Measurements from ENCODE around the gene C20orf173.
"Not testable (repeated sequence)": the region's sequence is repeated elsewhere in the genome, so short reads cannot be mapped to it uniquely, and the experiment has no call there.

Gene C20orf173

DNA sequence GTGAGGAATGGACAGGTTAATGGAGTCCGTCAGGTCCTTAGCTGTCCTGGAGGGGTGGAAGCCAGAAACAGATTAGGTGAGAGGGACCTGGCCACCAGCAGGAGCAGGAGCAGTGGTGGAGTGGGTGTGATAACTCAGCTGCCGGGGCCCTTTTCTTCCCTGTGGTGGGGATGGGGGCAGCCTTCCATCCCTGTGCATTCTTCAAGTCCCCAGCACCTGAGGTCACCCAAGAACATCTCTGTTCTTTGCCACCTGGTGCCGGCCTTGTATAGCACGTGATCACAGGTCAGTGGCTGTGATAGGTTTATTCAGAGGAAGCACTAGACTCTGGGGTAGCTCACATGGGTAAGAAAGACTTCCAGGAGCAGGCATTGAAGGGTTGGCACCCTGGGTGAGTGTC, 29.0 kb upstream of the C20orf173 start:
- Histone ChIP-seq H3K27ac (no peak overlapping the region), H3K9me3 (no peaks in the 10 kb centered on the region), H3K36me3 (peaks cover 0 to 72% (median 38%) of the 10 kb centered on the region in 3 donors), H3K27me3 (no peaks in the 10 kb centered on the region), H3K4me3 (no peak overlapping the region), H3K4me1 (no peaks in the 10 kb centered on the region)
- no peak for DNase-seq
- intact Hi-C loops (cut with DNase I; ENCODE audit: low total_unique reads), result no loop called here
- TF ChIP-seq, protein P1, sequence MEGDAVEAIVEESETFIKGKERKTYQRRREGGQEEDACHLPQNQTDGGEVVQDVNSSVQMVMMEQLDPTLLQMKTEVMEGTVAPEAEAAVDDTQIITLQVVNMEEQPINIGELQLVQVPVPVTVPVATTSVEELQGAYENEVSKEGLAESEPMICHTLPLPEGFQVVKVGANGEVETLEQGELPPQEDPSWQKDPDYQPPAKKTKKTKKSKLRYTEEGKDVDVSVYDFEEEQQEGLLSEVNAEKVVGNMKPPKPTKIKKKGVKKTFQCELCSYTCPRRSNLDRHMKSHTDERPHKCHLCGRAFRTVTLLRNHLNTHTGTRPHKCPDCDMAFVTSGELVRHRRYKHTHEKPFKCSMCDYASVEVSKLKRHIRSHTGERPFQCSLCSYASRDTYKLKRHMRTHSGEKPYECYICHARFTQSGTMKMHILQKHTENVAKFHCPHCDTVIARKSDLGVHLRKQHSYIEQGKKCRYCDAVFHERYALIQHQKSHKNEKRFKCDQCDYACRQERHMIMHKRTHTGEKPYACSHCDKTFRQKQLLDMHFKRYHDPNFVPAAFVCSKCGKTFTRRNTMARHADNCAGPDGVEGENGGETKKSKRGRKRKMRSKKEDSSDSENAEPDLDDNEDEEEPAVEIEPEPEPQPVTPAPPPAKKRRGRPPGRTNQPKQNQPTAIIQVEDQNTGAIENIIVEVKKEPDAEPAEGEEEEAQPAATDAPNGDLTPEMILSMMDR (IDR thresholded peaks at IDR 0.05), result no peak

DNA sequence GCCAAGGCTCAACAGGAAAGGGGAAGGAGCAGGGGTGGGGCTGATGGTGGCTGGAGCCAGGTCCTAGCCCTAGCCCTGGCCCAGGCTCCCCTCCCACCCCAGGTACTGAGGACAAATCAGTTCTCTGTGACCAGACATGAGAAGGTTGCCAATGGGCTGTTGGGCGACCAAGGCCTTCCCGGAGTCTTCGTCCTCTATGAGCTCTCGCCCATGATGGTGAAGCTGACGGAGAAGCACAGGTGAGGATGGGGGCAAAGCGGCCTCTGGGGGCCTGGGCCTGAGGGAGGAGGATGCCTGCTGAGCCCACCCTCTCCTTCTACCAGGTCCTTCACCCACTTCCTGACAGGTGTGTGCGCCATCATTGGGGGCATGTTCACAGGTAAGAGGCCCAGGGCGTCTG, 27.4 kb upstream of the C20orf173 start:
- Histone ChIP-seq H3K4me3 (no peak overlapping the region), H3K9me3 (no peaks in the 10 kb centered on the region), H3K27me3 (no peaks in the 10 kb centered on the region), H3K4me1 (no peaks in the 10 kb centered on the region), H3K36me3 (peaks cover 4 to 85% (median 45%) of the 10 kb centered on the region in 3 donors), H3K27ac (no peak overlapping the region)
- intact Hi-C loops (cut with DNase I; ENCODE audit: low total_unique reads), result no loop called here
- TF ChIP-seq, protein P1 (IDR thresholded peaks at IDR 0.05), result no peak
- DNase-seq, result no peak

DNA sequence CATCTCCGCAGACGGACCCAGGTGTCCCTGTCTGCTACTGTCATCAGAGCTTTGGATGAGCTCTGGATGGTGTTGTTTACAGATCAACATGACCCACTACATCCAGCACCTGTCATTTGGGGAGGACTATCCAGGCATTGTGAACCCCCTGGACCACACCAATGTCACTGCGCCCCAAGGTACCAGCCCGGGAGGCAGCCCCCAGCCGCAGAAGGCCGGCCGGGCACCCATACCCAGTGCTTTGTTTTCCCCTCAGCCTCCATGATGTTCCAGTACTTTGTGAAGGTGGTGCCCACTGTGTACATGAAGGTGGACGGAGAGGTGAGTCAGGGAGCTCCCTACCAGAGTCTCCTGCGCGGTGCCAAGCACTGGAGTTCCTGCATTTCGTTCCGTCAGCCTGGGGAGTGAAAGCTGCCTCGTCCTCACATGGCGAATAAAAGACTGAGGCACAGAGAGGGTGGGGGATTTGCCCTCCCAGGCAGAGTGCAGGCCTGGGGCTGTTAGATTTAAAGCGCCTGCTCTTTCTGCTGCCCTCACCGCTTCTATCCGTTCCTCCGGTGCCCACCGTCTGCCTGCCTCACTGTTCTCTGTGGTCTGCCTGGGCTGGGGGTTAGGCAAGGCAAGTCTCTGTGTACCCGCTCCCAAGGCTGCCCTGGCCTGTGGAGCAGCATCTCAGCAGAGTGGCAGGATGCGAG, 26.6 kb upstream of the C20orf173 start:
- TF ChIP-seq, protein P1 (IDR thresholded peaks at IDR 0.05), result no peak
- no peak for DNase-seq
- H3K27ac ChIP-seq, result no peak overlapping the region
- no peaks in the 10 kb centered on the region for H3K4me1 ChIP-seq
- H3K27me3 ChIP-seq, result no peaks in the 10 kb centered on the region
- intact Hi-C loops (cut with DNase I; ENCODE audit: low total_unique reads), result no loop called here
- H3K36me3 ChIP-seq, result peaks cover 8 to 93% (median 51%) of the 10 kb centered on the region in 3 donors
- no peak overlapping the region for H3K4me3 ChIP-seq
- H3K9me3 ChIP-seq, result no peaks in the 10 kb centered on the region

DNA sequence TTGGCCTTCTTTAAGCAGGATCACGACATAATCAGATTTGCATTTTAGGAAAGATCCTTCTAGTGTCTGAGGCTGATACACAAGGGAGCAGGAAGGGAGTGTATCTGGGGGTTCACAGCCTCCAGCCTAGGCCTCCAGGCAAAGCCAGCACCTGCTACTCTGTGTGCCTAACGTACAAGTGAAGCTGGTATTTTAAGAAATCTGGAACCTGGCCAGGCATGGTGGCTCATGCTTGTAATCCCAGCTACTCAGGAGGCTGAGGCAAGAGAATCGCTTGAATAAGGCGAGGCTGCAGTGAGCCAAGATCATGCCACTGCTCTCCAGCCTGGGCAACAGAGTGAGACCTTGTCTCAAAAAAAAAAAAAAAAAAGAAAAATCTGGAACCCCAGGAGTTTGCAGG, 26.0 kb upstream of the C20orf173 start:
- H3K36me3 ChIP-seq, result peaks cover 11 to 97% (median 57%) of the 10 kb centered on the region in 3 donors
- H3K27ac ChIP-seq; H3K27me3 ChIP-seq; intact Hi-C loops (cut with DNase I; ENCODE audit: low total_unique reads); H3K9me3 ChIP-seq; H3K4me1 ChIP-seq; DNase-seq; H3K4me3 ChIP-seq: not testable (repeated sequence)

DNA sequence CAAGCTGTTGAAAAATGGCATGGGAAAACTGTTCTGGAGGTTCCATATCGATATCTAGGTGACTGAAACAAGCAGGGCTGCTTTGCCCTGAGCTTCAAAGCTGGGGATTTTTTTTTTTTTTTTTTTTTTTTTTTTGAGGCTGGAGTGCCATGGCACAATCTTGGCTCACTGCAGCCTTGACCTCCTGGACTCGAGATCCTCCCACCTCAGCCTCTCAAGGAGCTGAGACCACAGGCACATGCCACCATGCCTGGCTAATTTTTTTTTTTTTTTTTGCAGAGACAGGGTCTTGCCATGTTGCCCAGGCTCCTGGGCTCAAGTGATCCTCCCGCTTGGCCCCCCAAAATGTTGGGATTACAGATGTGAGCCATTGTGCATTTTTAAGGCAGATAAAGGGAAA, 23.5 kb upstream of the C20orf173 start:
- H3K36me3 ChIP-seq, result peaks cover 31 to 97% (median 83%) of the 10 kb centered on the region in 3 donors
- no peak overlapping the region for H3K27ac ChIP-seq
- TF ChIP-seq, protein P1 (IDR thresholded peaks at IDR 0.05), result no peak
- H3K4me3 ChIP-seq, result no peak overlapping the region
- H3K4me1 ChIP-seq, result no peaks in the 10 kb centered on the region
- intact Hi-C loops (cut with DNase I; ENCODE audit: low total_unique reads), result no loop called here
- no peak for DNase-seq
- no peaks in the 10 kb centered on the region for H3K9me3 ChIP-seq
- no peaks in the 10 kb centered on the region for H3K27me3 ChIP-seq

DNA sequence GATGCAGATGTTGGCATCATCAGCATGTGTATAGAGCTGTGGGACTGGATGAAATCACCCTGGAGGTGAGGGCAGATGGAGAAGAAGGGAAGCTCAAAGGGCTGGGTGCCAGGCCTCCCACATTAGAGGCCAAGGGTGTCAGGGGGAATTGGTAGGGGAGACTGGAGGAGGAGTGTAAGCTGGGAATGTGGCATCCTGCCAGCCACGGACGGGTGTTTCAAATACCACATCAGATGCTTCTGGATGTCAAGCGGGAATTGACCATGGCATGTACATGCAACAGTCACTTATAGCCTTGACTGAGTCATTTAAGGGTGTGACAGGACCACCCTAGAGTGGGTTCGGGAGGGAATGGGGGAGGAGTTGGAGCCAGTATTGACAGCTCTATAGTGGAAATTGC, 22.1 kb upstream of the C20orf173 start:
- H3K4me1 ChIP-seq, result no peaks in the 10 kb centered on the region
- no peaks in the 10 kb centered on the region for H3K9me3 ChIP-seq
- H3K27ac ChIP-seq, result no peak overlapping the region
- H3K27me3 ChIP-seq, result no peaks in the 10 kb centered on the region
- TF ChIP-seq, protein P1 (IDR thresholded peaks at IDR 0.05), result no peak
- no peak for DNase-seq
- no peak overlapping the region for H3K4me3 ChIP-seq
- peaks cover 37 to 97% (median 85%) of the 10 kb centered on the region in 3 donors for H3K36me3 ChIP-seq
- intact Hi-C loops (cut with DNase I; ENCODE audit: low total_unique reads), result no loop called here

Measured in tibial artery (tissue), 4 donors.